COLO668 (cell line): ENCODE measurements around the gene SELE.

ENCODE experiments used
- DNase-seq: peaks from one replicate; lab custom pipeline; 2025; ENCODE audit not compliant: unreplicated experiment; lab: John Stamatoyannopoulos, UW

SELE gene

GRCh38 chr1:169733924-169734323 lies at the start of gene SELE:
Gene SELE (minus strand): TSS chr1:169734079. CDS start chr1:169733612, 467 bp downstream.
- no peak for DNase-seq

- no peak for DNase-seq
Measured at GRCh38 chr1:169782596-169782995, 48.7 kb upstream of the SELE start.

GRCh38 chr1:169779970-169780369 lies 46.1 kb upstream of the SELE start:
- no peak for DNase-seq

- DNase-seq = no peak
Measured at GRCh38 chr1:169779150-169779549, 45.3 kb upstream of the SELE start.

- no peak for DNase-seq
Measured at GRCh38 chr1:169776440-169776839, 42.6 kb upstream of the SELE start.

GRCh38 chr1:169768161-169768560 lies 34.3 kb upstream of the SELE start:
- DNase-seq = no peak

GRCh38 chr1:169765580-169766331 lies 31.9 kb upstream of the SELE start:
- no peak for DNase-seq

GRCh38 chr1:169764919-169765318 lies 31.0 kb upstream of the SELE start:
- DNase-seq = no peak

GRCh38 chr1:169762699-169763098 lies 28.8 kb upstream of the SELE start:
- no peak for DNase-seq

GRCh38 chr1:169759038-169759437 lies 25.2 kb upstream of the SELE start:
- no peak for DNase-seq

GRCh38 chr1:169753549-169753948 lies 19.7 kb upstream of the SELE start:
- DNase-seq = no peak

- no peak for DNase-seq
Measured at GRCh38 chr1:169750041-169750440, 16.2 kb upstream of the SELE start.

- DNase-seq = no peak
Measured at GRCh38 chr1:169746550-169746949, 12.7 kb upstream of the SELE start.

- no peak for DNase-seq
Measured at GRCh38 chr1:169745015-169745861, 11.4 kb upstream of the SELE start.

GRCh38 chr1:169741666-169742394 lies 8.0 kb upstream of the SELE start:
- no peak for DNase-seq

- no peak for DNase-seq
Measured at GRCh38 chr1:169739980-169740379, 6.1 kb upstream of the SELE start.

GRCh38 chr1:169731446-169731845 lies 2.4 kb downstream of the SELE start:
- DNase-seq = no peak

- no peak for DNase-seq
Measured at GRCh38 chr1:169729991-169730390, 3.9 kb downstream of the SELE start.

- DNase-seq = no peak
Measured at GRCh38 chr1:169727307-169727706, 6.6 kb downstream of the SELE start.

GRCh38 chr1:169726851-169727250 lies 7.0 kb downstream of the SELE start:
- DNase-seq = no peak

GRCh38 chr1:169725930-169726329 lies 7.9 kb downstream of the SELE start:
- no peak for DNase-seq

GRCh38 chr1:169724168-169724567 lies 9.7 kb downstream of the SELE start:
- no peak for DNase-seq
